Thoracic aorta (tissue), 2 donors: ENCODE results near the gene DACH1. TPM values are rescaled to one million over a fixed set of nuclear protein-coding genes. Genes with fewer than 3 reads are reported as not detected.

ENCODE experiments used
- ATAC-seq: fragments of 150-250 bp; one replicate; pipeline ENCODE4 v1.8.0; 2017; ENCODE audit warnings: low read depth; ENCODE audit not compliant: insufficient number of reproducible peaks, low FRiP score
- DNase-seq: peaks from one replicate; pipeline ENCODE4 v3.0.0-alpha.2; 2020; ENCODE audit warnings: low spot score
- H3K27ac ChIP-seq, 2 donors: fragments of 200-600 bp; sonication (generic); 1 replicate in 1 of 2; 2 replicates in 1 of 2; pipeline ENCODE4 v1.5.1; 2016; ENCODE audit warnings: mild to moderate bottlenecking in 2 of 2, moderate library complexity in 2 of 2
- H3K27me3 ChIP-seq: fragments of 200-600 bp; sonication (generic); replicated peaks from 2 replicates; pipeline ENCODE4 v1.6.0; 2016; ENCODE audit warnings: mild to moderate bottlenecking; ENCODE audit not compliant: insufficient read depth
- H3K36me3 ChIP-seq: fragments of 200-600 bp; sonication (generic); one replicate; pipeline ENCODE4 v1.5.1; 2016
- H3K4me1 ChIP-seq, 2 donors: fragments of 200-600 bp; sonication (generic); 1 replicate in 1 of 2; 2 replicates in 1 of 2; pipeline versions ENCODE4 v1.5.1 to v1.6.0; 2016; ENCODE audit warnings: low read depth in 2 of 2, mild to moderate bottlenecking in 1 of 2; ENCODE audit not compliant: control insufficient read depth in 1 of 2
- H3K4me3 ChIP-seq: fragments of 200-600 bp; sonication (generic); 2 replicates; pipeline ENCODE4 v1.5.1; 2016; ENCODE audit warnings: mild to moderate bottlenecking
- H3K9me3 ChIP-seq: fragments of 200-600 bp; sonication (generic); 2 replicates; pipeline ENCODE4 v1.5.1; 2016
- total RNA-seq, 2 donors: library from RNA; depleted of rRNA; stranded (reverse); fragments of >200 nt; gene quantifications; one replicate each; pipeline versions ENCODE4 v1.1.0 to v1.2.3, GENCODE V29; 2016
- TF ChIP-seq, protein P1 (sequence below): fragments of 200-600 bp; sonication (generic); IDR thresholded peaks from one replicate; pipeline ENCODE4 v1.5.1; 2019; ENCODE audit warnings: antibody characterized with exemption

DACH1 gene
- total RNA-seq, 2 donors from 2014 or later = 0.14 to 1.3 TPM

DNA sequence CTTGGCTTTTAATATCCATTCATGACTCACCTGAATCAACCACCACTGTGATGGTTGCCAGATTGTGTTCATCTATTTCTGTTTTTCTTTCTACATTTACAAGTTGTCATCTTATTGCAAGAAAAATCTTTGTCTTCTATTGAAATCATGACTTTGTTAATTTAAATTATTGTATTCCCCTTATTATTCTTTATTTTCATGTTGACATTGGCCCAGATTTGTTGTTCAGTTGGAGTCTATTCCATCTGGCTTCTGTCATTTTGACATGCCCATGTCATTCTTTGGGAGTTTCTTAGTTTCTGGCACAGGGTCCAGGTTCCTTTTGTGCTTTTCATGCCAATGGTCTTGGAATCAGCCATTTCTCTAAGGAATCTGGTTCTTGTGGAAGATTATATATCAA lies 19.9 kb upstream of the DACH1 start:
- Histone ChIP-seq H3K27me3 (no peaks in the 10 kb centered on the region), H3K4me3 (no peak overlapping the region), H3K9me3 (no peaks in the 10 kb centered on the region), H3K36me3 (no peaks in the 10 kb centered on the region), H3K27ac (no peak overlapping the region), H3K4me1 (no peaks in the 10 kb centered on the region)
- DNase-seq (no peak), ATAC-seq (no peak)
- TF ChIP-seq, protein P1, sequence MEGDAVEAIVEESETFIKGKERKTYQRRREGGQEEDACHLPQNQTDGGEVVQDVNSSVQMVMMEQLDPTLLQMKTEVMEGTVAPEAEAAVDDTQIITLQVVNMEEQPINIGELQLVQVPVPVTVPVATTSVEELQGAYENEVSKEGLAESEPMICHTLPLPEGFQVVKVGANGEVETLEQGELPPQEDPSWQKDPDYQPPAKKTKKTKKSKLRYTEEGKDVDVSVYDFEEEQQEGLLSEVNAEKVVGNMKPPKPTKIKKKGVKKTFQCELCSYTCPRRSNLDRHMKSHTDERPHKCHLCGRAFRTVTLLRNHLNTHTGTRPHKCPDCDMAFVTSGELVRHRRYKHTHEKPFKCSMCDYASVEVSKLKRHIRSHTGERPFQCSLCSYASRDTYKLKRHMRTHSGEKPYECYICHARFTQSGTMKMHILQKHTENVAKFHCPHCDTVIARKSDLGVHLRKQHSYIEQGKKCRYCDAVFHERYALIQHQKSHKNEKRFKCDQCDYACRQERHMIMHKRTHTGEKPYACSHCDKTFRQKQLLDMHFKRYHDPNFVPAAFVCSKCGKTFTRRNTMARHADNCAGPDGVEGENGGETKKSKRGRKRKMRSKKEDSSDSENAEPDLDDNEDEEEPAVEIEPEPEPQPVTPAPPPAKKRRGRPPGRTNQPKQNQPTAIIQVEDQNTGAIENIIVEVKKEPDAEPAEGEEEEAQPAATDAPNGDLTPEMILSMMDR = no peak

DNA sequence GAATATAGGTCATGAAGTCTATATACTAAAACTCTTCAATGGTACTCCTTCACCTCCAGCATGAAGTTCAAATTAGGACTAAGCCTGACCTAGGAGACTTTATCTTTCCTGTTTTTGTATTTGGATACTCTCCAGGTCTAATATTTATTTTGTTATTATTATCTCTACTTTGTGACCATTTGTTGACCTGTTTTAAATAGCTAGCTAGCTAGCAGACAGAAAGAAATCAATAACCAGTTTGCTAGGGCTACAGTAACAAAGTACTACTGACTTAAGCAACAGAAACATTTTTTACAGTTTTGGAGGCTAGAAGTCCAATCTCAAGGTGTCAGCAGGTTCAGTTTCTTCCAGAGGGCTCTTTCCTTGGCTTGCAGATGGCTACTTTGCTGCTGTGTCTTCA lies 15.1 kb upstream of the DACH1 start:
- H3K4me1 ChIP-seq = no peaks in the 10 kb centered on the region
- DNase-seq (no peak), ATAC-seq (no peak)
- no peaks in the 10 kb centered on the region for H3K9me3 ChIP-seq
- H3K27ac ChIP-seq = no peak overlapping the region
- no peak overlapping the region for H3K4me3 ChIP-seq
- H3K27me3 ChIP-seq = no peaks in the 10 kb centered on the region
- TF ChIP-seq, protein P1 = no peak
- H3K36me3 ChIP-seq = no peaks in the 10 kb centered on the region

DNA sequence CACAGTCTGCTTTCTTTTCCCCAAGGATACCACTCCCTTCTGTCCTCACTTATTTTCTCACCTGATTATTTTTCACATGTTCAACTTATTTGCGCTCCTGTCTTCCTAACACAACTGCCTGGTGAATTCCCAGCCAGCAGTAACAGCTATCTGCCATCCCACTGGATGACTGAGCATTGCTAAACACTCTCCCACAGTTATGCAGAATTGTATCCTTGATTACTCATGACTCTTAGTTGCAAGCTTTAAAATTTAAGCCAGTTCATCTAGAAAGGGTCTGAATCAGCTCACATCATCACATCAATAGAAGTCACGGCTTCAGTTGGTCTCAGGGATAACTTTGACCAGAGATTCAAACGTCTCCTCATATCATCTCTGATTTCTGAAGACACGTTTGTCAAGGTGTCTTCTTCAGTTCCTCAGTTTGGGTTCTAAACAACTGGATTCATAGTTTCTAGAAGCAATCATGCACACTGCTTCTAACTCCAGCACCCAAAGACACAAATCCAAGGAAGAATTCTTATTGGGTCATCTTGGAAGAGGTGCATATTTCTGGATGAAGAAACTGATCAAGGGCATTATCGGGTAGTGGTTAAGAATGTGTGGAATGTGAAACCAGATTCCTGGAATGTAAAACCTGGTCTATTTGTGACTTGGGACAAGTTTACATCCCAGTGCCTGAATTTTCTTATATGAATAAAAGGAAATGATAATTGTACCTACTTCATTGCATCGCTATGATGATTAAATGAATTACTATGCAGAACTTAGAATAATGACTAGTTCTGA lies 13.9 kb upstream of the DACH1 start:
- Histone ChIP-seq H3K9me3 (no peaks in the 10 kb centered on the region), H3K27me3 (no peaks in the 10 kb centered on the region), H3K4me1 (no peaks in the 10 kb centered on the region), H3K27ac (no peak overlapping the region), H3K4me3 (no peak overlapping the region), H3K36me3 (no peaks in the 10 kb centered on the region)
- TF ChIP-seq, protein P1 = no peak
- DNase-seq (no peak), ATAC-seq (no peak)

DNA sequence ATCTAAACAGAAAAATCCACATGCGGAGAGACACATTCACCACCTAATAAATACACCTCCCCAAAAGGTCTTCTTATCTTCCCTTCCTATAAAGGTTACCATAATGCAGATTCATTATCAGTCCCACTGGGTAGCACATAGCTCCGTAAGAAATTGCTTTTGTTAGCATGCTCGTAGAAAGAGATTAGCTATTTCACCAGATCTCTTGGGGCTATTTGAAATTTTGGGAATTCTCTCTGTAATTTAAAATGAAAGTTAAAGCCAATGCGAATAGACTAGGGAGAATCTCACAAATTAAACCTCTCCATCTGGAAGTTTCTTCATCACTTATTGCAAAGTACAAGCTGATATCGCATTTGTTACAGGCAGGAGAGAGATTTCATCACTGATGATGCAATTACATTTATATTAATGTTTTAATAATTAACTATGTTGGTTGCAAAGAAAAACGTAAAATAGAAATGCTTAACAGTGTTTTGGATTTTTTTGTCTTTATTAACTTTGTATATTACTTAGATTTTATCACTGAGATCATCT lies 12.9 kb upstream of the DACH1 start:
- TF ChIP-seq, protein P1 = no peak
- no peak overlapping the region for H3K27ac ChIP-seq
- H3K27me3 ChIP-seq = no peaks in the 10 kb centered on the region
- no peaks in the 10 kb centered on the region for H3K4me1 ChIP-seq
- no peak for DNase-seq
- H3K4me3 ChIP-seq = no peak overlapping the region
- no peaks in the 10 kb centered on the region for H3K9me3 ChIP-seq
- ATAC-seq = no peak
- no peaks in the 10 kb centered on the region for H3K36me3 ChIP-seq

DNA sequence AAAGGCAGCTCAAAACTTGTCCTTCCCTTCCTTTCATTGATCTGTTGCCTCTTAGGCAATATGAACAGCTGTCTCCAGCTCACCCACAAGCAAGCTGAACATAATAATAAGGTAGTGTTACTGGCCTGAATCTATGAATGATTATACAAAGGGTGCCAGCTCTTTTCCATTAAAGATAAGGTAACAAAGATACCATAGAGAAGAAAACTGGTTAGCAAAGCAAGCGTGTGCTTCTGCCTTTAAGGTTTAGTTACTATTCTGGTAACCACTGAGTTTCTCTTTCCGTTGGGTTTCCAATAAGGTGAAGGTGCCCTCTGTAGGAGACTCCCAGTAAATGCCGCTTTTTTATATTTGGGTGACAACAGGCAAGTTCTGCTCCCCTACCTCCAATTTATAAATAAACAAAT lies 12.1 kb upstream of the DACH1 start:
- Histone ChIP-seq H3K27ac (no peak overlapping the region), H3K4me1 (no peaks in the 10 kb centered on the region), H3K27me3 (no peaks in the 10 kb centered on the region), H3K36me3 (no peaks in the 10 kb centered on the region), H3K9me3 (no peaks in the 10 kb centered on the region), H3K4me3 (no peak overlapping the region)
- ATAC-seq = no peak
- no peak for DNase-seq
- TF ChIP-seq, protein P1 = no peak
